K562 (cell line): Measurements from ENCODE around the gene ABCD3. TPM values are rescaled to one million over a fixed set of nuclear protein-coding genes. Genes with fewer than 3 reads are reported as not detected.
A peak's percentile ranks its signal among the peaks of the same experiment; 100 is the strongest.

ENCODE experiments used
- ATAC-seq: fragments of 200-7000 bp; cut with Tn5 transposase; 3 replicates; pipeline ENCODE4 v1.9.1; 2020; ENCODE audit warnings: moderate library complexity
- BruUV-seq: library from RNA; stranded (reverse); fragments of 400-500 nt; replicated peaks from 2 replicates; lab custom pipeline; 2021; lab: Mats Ljungman, UMichigan
- CTCF ChIA-PET: fragments of 300-600 bp; formaldehyde crosslinking; extraction: SDS; loops from one replicate; lab custom pipeline; 2021; ENCODE audit warnings: low intra/inter-chr PET ratio; lab: Yijun Ruan, JAX
- POLR2A ChIA-PET: fragments of 300-600, 350-650 bp; sonication (Branson Sonifier 250); formaldehyde crosslinking; extraction: SDS; loops from one replicate; lab custom pipeline; 2021; ENCODE audit warnings: antibody characterized with exemption, inconsistent platforms; lab: Yijun Ruan, JAX
- DNase-seq, 4 experiments: peaks; one replicate each; pipeline versions ENCODE4 v3.0.0 to v3.0.0-alpha.2; 2011 to 2018; ENCODE audit warnings: low spot score in 3 of 4, mixed read lengths in 3 of 4; ENCODE audit errors: extremely low read depth in 1 of 4
- FAIRE-seq: peaks from 2 replicates; lab custom pipeline; 2011; peaks lifted over from hg19 to GRCh38; lab: Jason Lieb, UNC
- H2AFZ ChIP-seq: 2 replicates; pipeline ENCODE4 v1.6.0; 2011; ENCODE audit warnings: low read depth, low read length, control low read depth, inconsistent platforms
- H3K27ac ChIP-seq: fragments of 200-600 bp; 3 replicates; pipeline ENCODE4 v1.8.0; 2011; ENCODE audit warnings: low read depth, mild to moderate bottlenecking, control low read depth, inconsistent platforms, low read length, moderate library complexity, mixed read lengths; ENCODE audit errors: extremely low read depth
- H3K27me3 ChIP-seq, 2 experiments: fragments of 300-600 bp in 1 of 2; 2 replicates in 1 of 2; 3 replicates in 1 of 2; pipeline versions ENCODE4 v1.6.0 to v1.8.0; 2011; ENCODE audit warnings: inconsistent platforms in 2 of 2, low read length in 2 of 2, mild to moderate bottlenecking in 1 of 2, mixed read lengths in 1 of 2, moderate library complexity in 1 of 2; ENCODE audit not compliant: control insufficient read depth in 2 of 2, insufficient read depth in 2 of 2
- H3K36me3 ChIP-seq: fragments of 300-600 bp; 3 replicates; pipeline ENCODE4 v1.8.0; 2011; ENCODE audit warnings: mild to moderate bottlenecking, low read length, inconsistent platforms; ENCODE audit not compliant: control insufficient read depth, insufficient read depth
- H3K4me1 ChIP-seq, 2 experiments: fragments of 200-600 bp in 1 of 2; replicated peaks in 1 of 2; 2 replicates in 1 of 2; 3 replicates in 1 of 2; pipeline versions ENCODE4 v1.5.1 to v1.8.0; 2011; ENCODE audit warnings: inconsistent platforms in 2 of 2, low read length in 2 of 2, mild to moderate bottlenecking in 1 of 2, mixed read lengths in 1 of 2, moderate library complexity in 1 of 2; ENCODE audit not compliant: control insufficient read depth in 2 of 2, insufficient read depth in 2 of 2
- H3K4me2 ChIP-seq: 2 replicates; pipeline ENCODE4 v1.6.1; 2011; ENCODE audit warnings: low read length, control low read depth, inconsistent platforms, mixed read lengths; ENCODE audit not compliant: insufficient read depth
- H3K4me3 ChIP-seq: fragments of 200-600 bp; sonication (generic), shearing (Covaris generic); 2 replicates; pipeline ENCODE4 v1.5.1; 2016; ENCODE audit warnings: control low read depth, inconsistent platforms
- H3K79me2 ChIP-seq: fragments of 200-600 bp; 3 replicates; pipeline ENCODE4 v1.8.0; 2011; ENCODE audit warnings: low read length, inconsistent platforms; ENCODE audit not compliant: control insufficient read depth, insufficient read depth
- H3K9ac ChIP-seq, 2 experiments: 2 replicates each; pipeline versions ENCODE4 v1.6.0 to v1.6.1; 2011; ENCODE audit warnings: low read depth in 2 of 2, low read length in 2 of 2, control low read depth in 1 of 2, inconsistent platforms in 1 of 2, mild to moderate bottlenecking in 1 of 2, mixed read lengths in 1 of 2; ENCODE audit not compliant: insufficient read depth in 1 of 2
- H3K9me1 ChIP-seq: one replicate; pipeline ENCODE4 v1.6.0; 2011; ENCODE audit warnings: inconsistent platforms, mild to moderate bottlenecking, low read length, moderate library complexity; ENCODE audit not compliant: control insufficient read depth, insufficient read depth
- H3K9me3 ChIP-seq: replicated peaks from 2 replicates; pipeline ENCODE4 v1.5.1; 2011; ENCODE audit warnings: low read depth, low read length, inconsistent platforms; ENCODE audit not compliant: control insufficient read depth, insufficient read depth
- H4K20me1 ChIP-seq: replicated peaks from 2 replicates; pipeline ENCODE4 v1.6.1; 2011; ENCODE audit warnings: low read length, inconsistent platforms, mixed read lengths; ENCODE audit not compliant: control insufficient read depth, insufficient read depth
- CHAMP1 ChIP-seq: fragments of 450-650 bp; IDR thresholded peaks from 2 replicates; pipeline ENCODE4 v1.6.1; 2016; ENCODE audit warnings: mild to moderate bottlenecking
- KLF10 ChIP-seq: fragments of 250-450 bp; sonication (Bioruptor Pico); IDR thresholded peaks from 2 replicates; pipeline ENCODE4 v1.6.1; 2021; ENCODE audit warnings: matching md5 sums
- PKNOX1 ChIP-seq: fragments of 450-650 bp; IDR thresholded peaks from 2 replicates; pipeline ENCODE4 v1.6.1; 2016
- RHOXF2B ChIP-seq: fragments of 250-450 bp; sonication (Bioruptor Pico); conservative IDR thresholded peaks from 2 replicates; pipeline ENCODE4 v1.5.1; 2021
- WGBS: fragments of 100-300 bp; shearing (Covaris generic); methylation state at CpG from one replicate; pipeline ENCODE4 v1.1.6; 2016; ENCODE audit warnings: low coverage, mixed read lengths; ENCODE audit not compliant: insufficient coverage; ENCODE audit errors: missing lambda C conversion rate; 5-methylcytosine and 5-hydroxymethylcytosine counted together
- in situ Hi-C: fragments of 300-500 bp; cut with MboI; formaldehyde crosslinking; loops from 4 replicates; pipeline ENCODE4 v1.15.0; 2018; ENCODE audit warnings: inconsistent platforms, mixed read lengths
- intact Hi-C: fragments of 100-400 bp; cut with micrococcal nuclease; formaldehyde crosslinking; loops from 2 replicates; pipeline ENCODE4 v1.14.2; 2022
- polyA plus RNA-seq, 8 experiments: library from polyadenylated mRNA; depleted of rRNA in 4 of 8; stranded (reverse) in 5 of 8; unstranded in 3 of 8; fragments of >200 nt; fragmentation: Nextera tagmentation in 2 of 8; fragmentation: Illumina TruSeq in 1 of 8; extraction: Ambion mirVana in 2 of 8; extraction: Trizol in 1 of 8; gene quantifications; 2 replicates each; pipeline versions ENCODE4 v1.2.1 to v1.2.3, GENCODE V29; 2011 to 2014; ENCODE audit warnings: inconsistent platforms in 1 of 8, missing spikeins in 1 of 8
- total RNA-seq, 7 experiments: library from RNA; depleted of rRNA in 6 of 7; stranded (reverse); fragments of >200 nt in 6 of 7; fragmentation: Illumina TruSeq in 2 of 7; extraction: Trizol in 2 of 7; gene quantifications; 2 replicates each; pipeline versions ENCODE4 v1.2.1 to v1.2.3, GENCODE V29; 2011 to 2021; ENCODE audit warnings: low replicate concordance in 1 of 7

ABCD3 gene
- total and polyA plus RNA-seq, 9 of the 15 experiments (the other 6 are each of a cell fraction or from before 2014, with no cell fraction given), result 11.0 to 30.7 (median 15.5) TPM

DNA sequence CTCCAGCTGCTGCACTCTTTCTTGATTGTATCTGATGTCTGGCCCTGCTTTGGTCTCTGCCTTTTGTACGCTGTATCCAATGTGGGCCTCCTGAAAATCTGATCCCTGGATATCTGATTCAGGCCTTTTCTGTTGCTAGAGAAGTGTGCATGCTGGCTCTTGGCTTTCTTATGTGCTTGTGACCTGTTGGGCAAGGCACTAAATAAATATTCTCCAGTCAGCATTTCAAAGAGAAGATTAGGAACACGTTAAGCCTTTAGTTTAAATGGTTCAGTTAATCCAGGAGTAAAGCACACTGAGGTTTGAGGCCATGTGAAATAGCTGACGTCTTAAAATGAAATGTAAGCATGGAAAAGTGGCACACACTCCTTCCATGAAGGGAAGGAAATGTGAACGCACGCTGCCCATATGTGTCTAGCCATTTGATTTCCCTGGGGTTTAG, 132.6 kb downstream of the ABCD3 start:
- no peak for TF ChIP-seq CHAMP1
- 2% methylated on average over 5 of the region's 5 CpGs for WGBS
- ATAC-seq, result no peak

GRCh38 chr1:94551449-94551848, 133.3 kb downstream of the ABCD3 start:
- H4K20me1 ChIP-seq, result no peaks in the 10 kb centered on the region
- peaks cover 3% of the 10 kb centered on the region for H3K9me1 ChIP-seq
- no peaks in the 10 kb centered on the region for H3K4me1 ChIP-seq
- ATAC-seq (no peak), FAIRE-seq (no peak), DNase-seq (no peak)
- no peak overlapping the region for H3K9ac ChIP-seq
- 0% methylated on average over 7 of the region's 7 CpGs for WGBS
- H3K9me3 ChIP-seq, result no peaks in the 10 kb centered on the region
- no peaks in the 10 kb centered on the region for H3K79me2 ChIP-seq
- no peak overlapping the region for H3K4me3 ChIP-seq
- no peak overlapping the region for H2AFZ ChIP-seq
- H3K36me3 ChIP-seq, result no peaks in the 10 kb centered on the region
- in situ Hi-C loops, result no loop called here
- CTCF ChIA-PET, result no interaction called here
- H3K27me3 ChIP-seq, result peaks cover 11 to 52% of the 10 kb centered on the region in 2 experiments
- no peak overlapping the region for H3K27ac ChIP-seq
- POLR2A ChIA-PET, result no interaction called here
- intact Hi-C loops, result no loop called here
- TF ChIP-seq PKNOX1 (peak; percentile 9; the same call in 1 of the 2 replicates), KLF10 (CRISPR knock-in tag) (no peak), RHOXF2B (no peak)
- H3K4me2 ChIP-seq, result no peak overlapping the region
- BruUV-seq, result no TSS peak

More for the DNA sequence above, 132.6 kb downstream of the ABCD3 start:
- H3K27ac ChIP-seq, result no peak overlapping the region
- in situ Hi-C loops, result no loop called here
- H3K27me3 ChIP-seq, result peaks cover 11 to 56% of the 10 kb centered on the region in 2 experiments
- no peaks in the 10 kb centered on the region for H4K20me1 ChIP-seq
- H3K4me2 ChIP-seq, result no peak overlapping the region
- no peaks in the 10 kb centered on the region for H3K4me1 ChIP-seq
- ChIA-PET POLR2A (no interaction called here), CTCF (no interaction called here)
- H3K4me3 ChIP-seq, result no peak overlapping the region
- DNase-seq, result no peak
- no peak for FAIRE-seq
- intact Hi-C loops, result no loop called here
- H3K9ac ChIP-seq, result no peak overlapping the region
- BruUV-seq, result no TSS peak
- no peak overlapping the region for H2AFZ ChIP-seq
- no peaks in the 10 kb centered on the region for H3K9me3 ChIP-seq
- no peaks in the 10 kb centered on the region for H3K79me2 ChIP-seq
- H3K36me3 ChIP-seq, result no peaks in the 10 kb centered on the region
- H3K9me1 ChIP-seq, result peaks cover 3% of the 10 kb centered on the region
